HCEC 1CT (cell line): Measurements from ENCODE around the gene BLOC1S3.

Experiments used
- DNase-seq: peaks from one replicate; pipeline ENCODE4 v3.0.0-alpha.2; 2017

Gene BLOC1S3

GRCh38 chr19:45146741-45147205, 31.8 kb upstream of the BLOC1S3 start:
- no peak for DNase-seq

- no peak for DNase-seq
These were observed 30.5 kb upstream of the BLOC1S3 start for GRCh38 chr19:45147835-45148676.

DNA sequence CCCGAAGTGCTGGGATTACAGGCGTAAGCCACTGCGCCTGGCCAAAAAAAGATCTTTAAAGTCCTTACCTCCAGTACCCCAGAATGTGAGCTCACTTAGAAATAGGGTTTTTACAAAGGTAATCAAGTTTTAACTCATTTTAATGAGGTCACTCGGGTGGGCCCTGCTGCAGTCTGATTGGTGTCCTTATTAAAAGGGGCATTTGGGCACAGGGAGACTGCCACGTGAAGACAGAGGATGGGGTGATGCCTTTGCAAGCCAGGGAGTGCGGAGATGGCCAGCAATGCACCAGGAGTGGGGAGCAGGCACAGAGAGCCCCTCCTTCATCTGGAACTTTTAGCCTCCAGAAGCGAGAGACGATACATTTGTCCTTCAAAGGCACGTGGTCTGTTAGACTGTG, 29.5 kb upstream of the BLOC1S3 start:
- no peak for DNase-seq

DNA sequence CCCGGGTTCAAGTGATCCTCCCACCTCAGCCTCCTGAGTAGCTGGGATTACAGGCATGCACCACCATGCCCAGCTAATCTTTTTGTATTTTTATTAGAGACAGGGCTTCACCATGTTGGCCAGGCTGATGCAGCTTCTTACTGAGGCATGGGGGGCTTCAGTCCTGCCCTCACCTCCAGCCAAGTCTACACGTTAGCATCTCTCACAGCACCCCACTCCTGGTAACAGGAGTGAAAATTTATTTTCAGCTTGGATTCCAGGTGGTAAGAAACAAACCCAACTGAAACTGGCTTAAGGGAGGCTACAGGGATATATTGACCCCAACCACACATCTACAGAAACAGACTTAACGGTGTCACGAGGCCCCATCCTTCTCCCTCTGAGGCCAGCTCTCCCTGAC, 28.4 kb upstream of the BLOC1S3 start:
- DNase-seq: no peak

DNA sequence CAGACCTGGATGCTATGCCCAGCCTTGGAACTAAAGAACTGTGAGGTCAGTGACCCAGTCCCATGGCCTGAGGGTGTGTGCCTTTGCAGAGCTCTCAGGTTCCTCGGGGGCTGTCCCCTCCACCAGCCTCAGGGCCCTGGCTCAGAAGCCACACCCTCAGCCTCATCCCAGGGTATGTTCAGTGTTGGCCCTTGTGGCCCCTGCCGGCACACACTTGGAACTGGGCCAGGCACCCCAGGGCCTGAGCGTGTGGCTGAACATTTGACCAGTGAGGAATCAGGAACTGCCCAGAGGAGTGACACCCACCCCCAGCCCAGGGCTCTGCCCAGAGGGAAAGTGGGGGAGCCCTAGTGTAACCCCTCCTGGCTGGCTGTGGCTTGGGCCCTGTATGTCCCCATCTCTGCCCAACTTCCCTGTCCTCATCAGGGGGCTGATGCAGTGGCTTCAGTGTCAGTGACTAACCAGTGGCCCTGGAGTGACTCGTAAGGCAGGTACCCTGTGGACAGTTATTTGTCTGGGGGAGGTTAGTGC, 27.8 kb upstream of the BLOC1S3 start:
- DNase-seq: no peak

DNA sequence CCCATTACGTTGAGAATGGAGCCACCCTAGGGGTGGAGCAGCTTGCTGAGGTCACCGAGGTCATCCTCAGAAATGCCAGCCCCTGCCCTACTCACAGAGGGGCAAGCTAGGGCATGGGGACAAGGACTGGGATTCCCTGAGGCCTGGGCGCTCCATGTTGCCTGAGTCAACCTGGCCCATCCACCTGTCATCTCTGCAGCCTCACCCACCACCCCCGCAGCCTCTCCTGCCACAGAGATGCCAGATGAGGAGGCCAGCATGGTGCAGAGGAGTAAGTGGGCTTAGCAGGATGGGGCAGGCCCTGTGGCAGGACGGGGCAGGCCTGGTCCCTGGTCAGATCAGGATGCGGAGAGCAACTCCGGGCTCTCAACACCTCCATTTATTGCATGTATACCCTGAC, 27.3 kb upstream of the BLOC1S3 start:
- no peak for DNase-seq

GRCh38 chr19:45151821-45152503, 26.6 kb upstream of the BLOC1S3 start:
- no peak for DNase-seq

GRCh38 chr19:45152504-45153338, 25.9 kb upstream of the BLOC1S3 start:
- DNase-seq: no peak

DNA sequence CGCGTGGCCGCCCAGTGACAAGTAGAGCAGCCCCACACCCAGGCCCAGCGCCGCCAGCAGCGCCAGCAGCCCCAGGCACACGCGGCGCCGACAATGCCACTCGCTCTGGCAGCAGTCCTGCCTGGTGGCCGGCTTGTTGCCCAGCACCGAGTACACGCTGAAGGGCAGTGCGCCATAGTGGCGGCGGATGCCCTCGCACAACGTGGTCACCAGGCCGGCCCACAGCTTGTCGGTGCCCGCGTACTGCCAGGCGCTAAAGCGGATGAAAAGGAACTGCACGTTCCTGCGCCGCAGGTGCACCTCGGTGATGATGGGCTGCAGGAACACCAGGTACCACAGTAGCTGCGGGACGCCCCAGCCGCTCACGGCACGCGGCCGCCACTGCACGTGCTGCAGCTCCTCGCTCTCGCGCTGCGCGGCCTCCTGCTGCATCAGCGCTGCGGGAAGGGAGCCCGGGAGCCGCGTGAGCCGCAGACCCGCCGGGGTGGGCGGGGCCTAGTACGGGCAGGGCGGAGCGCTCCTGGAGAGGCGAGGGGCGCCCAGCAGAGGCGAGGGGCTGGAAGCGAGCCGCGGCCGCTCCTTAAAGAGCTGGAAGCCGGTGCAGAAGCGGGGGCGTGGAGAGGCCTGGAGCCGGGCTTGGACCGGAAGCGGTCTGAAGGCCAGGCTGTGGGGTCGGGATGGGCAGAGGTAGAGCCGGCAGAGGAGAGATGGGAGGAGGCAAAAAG, 25.1 kb upstream of the BLOC1S3 start:
- no peak for DNase-seq

GRCh38 chr19:45154064-45154827, 24.3 kb upstream of the BLOC1S3 start:
- peak; percentile 83 for DNase-seq

DNA sequence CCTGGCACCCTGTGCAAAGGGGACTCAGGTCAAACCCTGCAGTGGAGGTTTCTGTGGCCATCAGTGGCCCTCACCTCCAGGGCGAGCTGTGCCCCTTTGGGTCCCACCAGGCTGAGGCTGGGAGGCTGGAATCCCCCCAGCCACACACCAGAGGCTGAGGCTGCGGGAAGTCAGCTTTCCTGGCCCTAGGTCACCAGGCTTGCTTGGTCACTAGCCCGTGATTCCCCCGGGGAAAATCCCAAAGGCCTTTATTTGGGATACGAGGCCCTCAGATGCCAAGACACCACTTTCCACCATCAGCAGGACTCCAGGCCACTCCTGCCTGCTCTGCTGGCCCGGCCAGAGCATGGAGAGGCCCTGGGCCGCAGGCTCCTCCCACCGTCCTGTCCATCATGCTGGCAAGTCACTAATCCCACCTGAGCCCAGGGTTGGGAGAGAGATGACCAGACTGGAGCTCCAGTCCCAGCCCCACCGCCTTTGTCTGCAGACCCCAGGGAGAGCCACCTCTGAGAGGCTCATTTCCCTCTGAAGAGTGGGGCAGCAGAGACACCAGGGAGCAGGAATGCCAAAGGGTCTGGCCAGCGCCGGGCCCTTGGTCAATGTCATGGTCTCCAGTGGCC, 22.5 kb upstream of the BLOC1S3 start:
- no peak for DNase-seq

- DNase-seq: no peak
These were observed 21.8 kb upstream of the BLOC1S3 start for GRCh38 chr19:45156751-45157150.

- DNase-seq: no peak
These were observed 19.9 kb upstream of the BLOC1S3 start for GRCh38 chr19:45158503-45159209.

DNA sequence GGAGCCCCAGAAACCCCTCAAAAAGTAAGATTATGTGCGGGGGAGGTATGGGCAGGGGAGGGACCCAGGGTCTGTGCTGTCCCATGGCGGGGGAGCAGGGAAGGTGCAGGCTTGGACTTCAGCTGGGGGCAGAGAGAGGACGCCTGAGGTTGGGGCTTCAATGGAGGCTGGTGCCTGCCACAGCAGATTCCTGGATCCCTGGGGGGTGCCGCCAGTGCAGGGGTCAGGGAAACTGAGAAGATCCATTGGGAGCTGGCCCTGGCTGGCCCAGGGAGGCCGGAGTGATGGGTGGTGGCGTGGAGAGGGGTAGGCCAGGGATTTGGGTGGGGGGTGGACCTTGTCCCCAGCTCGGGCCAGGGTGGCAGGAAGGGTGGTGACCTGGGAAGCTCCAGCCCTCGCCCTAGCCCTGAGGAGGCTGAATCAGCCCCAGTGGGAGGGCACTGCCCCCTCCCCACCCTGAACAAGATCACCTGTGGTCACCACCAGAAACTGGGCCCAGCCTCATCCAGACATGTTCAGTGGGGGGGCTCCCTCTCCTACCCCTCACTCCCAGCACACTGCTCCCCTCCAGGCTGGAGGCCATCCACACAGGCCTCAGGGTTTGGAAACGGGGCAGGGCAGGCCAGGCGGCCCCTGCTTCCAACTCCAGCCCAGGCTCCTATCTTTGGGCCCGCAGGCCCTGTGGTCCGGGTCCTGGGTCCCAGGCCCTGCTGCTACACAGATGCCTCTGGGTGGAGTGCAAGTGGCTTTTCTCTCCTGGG, 19.2 kb upstream of the BLOC1S3 start:
- DNase-seq: no peak

GRCh38 chr19:45159971-45160324, 18.6 kb upstream of the BLOC1S3 start:
- DNase-seq: no peak

DNA sequence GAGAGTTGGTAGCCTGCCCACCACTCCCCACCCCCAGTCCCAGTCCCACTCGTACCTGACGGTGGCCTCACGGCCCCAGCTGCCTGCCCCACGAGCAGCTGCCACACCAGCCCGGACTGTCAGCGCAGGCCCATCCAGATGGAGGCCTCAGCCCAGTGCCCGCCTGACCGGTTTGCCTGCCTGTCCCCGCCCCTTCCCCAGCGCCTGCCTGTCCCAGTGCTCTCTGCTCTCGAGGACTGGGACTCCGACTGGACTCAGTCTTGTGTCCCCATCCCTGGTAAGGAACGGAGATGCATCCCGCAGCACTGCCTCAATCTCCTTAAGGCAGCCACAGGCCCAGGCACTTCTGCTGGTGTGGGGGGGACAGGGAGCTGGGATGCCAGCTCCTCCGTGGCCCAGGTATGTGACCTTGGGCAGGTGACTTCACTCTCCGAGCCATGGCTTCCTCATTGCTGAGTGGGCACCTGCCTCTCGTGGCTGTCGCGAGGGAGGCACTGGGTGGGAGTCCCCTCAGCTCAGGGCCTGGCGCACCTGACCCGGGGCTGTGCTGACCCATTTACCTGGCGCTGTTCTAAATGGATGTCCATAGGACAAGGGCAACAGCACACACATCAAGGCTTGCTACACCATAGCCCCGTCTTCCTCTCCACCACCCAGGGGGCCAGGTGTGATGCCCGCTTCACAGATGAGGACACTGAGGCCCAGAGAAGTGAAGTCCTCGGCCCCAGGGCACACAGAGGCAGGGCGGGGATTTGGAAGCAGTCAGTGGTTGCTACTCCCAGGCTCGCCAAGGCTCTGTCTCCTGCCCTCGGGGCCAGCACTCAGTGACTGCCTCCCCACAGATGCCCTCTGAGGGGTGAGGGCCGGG, 17.5 kb upstream of the BLOC1S3 start, which contains the start of gene NKPD1:
NKPD1 (minus strand) TSS at position 113 of the 868 bp plus-strand sequence. CDS start 832 bp downstream, outside the sequence.
- no peak for DNase-seq

DNA sequence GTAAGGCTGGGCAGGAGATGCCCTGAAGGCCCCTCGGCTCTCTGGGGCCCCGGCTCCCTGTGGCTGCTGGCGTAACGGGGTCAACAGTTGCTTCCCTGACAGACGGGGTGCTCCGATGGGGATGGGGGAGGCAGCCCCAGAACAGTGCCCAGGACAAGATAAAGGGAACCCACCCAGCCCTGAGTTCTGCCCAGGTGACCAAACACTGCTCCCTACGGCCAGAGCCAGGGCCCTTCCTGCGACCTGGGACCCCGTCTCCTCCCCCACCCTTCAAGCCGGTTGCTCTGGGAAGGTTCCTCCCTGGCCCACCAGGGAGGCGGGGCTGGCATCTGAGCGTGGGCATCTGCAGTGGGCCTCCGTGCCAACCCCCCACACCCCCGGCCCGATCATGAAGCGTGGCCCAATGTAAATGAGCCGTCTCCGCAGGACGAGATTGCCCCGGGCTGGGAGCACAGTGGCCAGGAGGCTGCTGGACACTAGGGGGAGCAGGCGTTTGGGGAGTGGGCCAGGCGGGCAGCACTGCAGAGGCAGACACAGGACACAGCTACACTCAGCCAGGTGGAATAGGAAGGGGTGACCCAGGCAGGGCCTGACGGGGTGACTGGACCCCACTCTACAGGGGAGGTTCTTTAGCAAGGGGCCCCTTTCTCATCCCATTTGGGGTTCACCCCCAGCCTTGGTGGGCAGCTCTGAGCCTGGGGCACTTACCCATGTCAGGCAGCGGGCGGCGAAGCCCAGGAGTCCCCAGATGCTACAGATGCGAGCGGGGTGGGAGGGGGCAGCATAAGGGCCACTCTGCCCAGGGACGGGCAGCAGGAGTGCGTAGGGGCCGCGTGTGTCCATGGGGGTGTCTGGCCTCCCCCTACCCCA, 16.6 kb upstream of the BLOC1S3 start:
- no peak for DNase-seq
